T follicular helper cell (primary cell): ENCODE measurements around the gene BAZ1B.
"Not testable (repeated sequence)": the region's sequence is repeated elsewhere in the genome, so short reads cannot be mapped to it uniquely, and the experiment has no call there.

Source experiments
- DNase-seq: peaks from one replicate; pipeline ENCODE4 v3.0.0-alpha.2; 2020; ENCODE audit warnings: low read depth
- total RNA-seq, 2 experiments: gene quantifications; one replicate each; lab custom pipeline; 2026; lab: John Stamatoyannopoulos, UW

Gene BAZ1B, protein sequence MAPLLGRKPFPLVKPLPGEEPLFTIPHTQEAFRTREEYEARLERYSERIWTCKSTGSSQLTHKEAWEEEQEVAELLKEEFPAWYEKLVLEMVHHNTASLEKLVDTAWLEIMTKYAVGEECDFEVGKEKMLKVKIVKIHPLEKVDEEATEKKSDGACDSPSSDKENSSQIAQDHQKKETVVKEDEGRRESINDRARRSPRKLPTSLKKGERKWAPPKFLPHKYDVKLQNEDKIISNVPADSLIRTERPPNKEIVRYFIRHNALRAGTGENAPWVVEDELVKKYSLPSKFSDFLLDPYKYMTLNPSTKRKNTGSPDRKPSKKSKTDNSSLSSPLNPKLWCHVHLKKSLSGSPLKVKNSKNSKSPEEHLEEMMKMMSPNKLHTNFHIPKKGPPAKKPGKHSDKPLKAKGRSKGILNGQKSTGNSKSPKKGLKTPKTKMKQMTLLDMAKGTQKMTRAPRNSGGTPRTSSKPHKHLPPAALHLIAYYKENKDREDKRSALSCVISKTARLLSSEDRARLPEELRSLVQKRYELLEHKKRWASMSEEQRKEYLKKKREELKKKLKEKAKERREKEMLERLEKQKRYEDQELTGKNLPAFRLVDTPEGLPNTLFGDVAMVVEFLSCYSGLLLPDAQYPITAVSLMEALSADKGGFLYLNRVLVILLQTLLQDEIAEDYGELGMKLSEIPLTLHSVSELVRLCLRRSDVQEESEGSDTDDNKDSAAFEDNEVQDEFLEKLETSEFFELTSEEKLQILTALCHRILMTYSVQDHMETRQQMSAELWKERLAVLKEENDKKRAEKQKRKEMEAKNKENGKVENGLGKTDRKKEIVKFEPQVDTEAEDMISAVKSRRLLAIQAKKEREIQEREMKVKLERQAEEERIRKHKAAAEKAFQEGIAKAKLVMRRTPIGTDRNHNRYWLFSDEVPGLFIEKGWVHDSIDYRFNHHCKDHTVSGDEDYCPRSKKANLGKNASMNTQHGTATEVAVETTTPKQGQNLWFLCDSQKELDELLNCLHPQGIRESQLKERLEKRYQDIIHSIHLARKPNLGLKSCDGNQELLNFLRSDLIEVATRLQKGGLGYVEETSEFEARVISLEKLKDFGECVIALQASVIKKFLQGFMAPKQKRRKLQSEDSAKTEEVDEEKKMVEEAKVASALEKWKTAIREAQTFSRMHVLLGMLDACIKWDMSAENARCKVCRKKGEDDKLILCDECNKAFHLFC (N-terminal part only)
- 279 to 285 reads per million in 2 experiments for total RNA-seq

DNA sequence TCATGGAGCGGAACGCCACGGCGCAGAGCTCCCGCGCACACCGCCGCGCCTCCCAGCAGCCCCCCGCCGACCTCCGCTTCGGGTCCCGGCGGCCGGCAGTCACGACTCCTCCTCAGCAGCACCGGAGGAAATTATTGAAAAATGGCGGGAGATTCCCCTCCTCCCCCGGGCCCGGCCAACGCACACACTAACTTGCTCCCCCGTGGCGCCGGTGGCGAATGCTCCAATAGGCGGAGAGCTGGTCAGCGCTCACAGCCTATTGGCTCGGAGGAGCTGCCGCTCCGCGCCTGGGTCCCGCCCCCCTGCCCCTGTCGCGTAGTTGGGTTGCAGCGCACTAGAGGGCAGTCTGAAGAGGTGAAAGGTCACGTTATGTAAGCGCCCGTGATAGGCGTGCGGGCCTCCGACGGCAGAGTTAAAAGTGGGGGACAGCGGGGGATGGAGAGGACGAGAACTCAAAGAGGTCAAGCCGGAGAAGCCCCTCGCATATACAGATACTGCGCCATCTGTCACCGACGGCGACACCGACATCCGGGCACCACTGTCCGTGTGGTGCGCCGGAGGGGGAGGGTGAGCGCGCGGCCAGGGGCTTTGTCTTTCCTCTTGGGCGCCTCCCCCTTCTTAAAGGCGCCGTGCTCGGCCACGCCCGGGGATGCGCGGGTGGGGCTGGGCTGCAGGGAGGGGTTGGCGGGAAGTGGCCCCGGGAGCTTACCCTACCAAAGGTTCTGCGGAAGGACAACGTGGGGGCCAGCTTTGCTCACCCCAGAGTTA is at the start of gene BAZ1B:
Gene BAZ1B (minus strand): TSS at position 189 of the 768 bp plus-strand sequence. CDS start 360 bp downstream, outside the sequence.
- peak; percentile 94 for DNase-seq

DNA sequence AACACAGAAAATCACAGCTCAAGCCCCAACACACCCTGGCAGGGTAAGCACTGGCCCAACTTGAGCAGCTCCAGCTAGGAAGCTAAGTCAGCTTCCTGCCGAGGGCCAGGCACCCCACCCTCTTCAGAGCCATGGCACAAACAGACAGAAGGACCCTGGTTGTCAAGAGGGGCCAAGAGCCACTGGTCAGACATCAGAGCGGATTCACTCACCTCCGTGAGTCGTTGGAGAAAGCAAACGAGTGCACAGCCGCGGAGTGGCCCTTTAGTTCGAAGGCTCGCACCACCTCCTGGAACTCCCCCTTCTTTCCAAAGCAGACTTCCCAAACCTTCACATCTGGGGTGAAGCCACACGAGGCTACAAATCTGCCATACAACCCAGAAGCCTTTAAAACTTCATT is 48.9 kb upstream of the BAZ1B start:
- DNase-seq: no peak

DNA sequence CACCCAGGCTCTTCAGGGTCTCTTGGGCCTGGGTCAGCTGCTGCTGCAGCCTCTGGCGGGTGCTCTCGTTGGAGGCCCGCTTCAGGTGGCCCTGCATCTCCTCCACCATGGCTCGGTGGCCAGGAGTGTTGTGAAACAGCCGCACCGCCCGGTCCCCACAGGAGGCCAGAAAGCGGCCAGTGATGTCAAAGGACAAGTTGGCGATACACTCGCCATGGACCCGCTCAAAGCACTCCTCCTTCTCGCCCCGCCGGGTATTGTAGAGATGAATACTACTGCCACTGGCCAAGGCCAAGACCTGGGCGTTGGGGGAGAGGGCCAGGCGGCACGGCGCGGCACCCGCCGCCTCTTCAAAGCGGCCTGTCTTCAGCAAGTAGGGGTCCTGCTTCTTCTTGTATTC is 48.4 kb upstream of the BAZ1B start:
- no peak for DNase-seq

DNA sequence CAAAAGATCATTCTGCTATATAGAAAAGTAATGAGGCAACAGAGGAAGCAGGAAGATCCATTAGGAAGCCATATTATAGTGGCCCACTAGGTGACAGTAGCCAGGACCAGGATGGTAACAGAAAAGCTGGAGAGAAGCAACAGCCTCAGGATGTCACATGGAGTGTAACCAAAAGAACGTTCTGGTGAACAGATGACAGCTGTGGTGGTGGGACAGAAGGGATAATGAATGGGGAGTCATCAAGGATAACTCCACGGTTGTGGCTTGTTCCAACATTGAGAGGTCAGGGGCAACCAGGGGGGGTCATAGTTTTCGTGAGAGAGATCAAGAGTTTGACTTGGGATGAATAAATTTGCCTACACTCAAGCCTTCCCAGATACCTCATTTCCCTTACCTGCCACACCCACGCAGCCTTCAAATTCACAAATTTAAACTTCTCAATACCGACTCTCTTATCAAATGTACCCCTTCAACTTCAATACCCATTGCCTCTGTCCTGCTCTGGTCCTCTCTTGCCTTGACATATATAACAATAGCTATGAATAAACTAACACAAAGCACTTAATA is 47.0 kb upstream of the BAZ1B start:
- no peak for DNase-seq

DNA sequence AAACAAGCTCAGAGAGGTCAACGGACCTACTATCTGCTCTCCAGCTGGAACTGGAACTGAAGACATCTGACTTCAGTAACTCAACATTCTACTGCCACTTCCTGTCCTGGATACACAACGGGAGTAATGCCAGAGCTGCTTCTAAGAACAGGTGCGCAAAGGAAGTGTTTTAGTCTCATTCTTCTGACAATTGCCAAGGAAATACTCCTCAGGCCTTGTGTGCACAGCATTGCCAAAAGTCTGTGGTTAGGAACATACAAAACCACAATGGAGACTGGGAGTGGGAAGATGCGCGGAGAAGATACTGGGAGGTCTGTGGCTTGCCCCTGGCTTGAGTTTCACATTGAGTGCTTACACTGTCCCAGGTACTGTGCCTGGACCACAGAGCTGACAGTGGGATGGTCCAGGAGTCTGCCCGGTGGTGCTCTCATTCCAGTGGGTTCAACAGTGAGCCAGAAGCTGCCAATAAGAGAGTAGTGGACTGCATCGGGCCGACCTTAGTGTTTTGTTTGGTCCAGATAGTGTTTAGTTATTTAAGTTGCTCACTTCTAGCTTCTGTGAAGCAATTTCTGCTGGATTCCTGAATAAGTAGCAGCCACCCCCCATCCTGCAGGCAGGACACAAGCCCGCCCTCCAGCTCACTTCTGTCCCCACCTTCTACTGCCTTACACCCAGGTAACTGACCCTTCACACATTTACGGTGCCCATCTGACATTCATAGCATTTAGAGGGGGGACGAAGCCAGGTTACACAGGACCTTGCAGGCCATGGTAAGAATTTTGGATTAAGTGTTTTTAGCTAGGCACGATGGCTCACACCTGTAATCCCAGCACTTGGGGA is 46.0 kb upstream of the BAZ1B start:
- no peak for DNase-seq

DNA sequence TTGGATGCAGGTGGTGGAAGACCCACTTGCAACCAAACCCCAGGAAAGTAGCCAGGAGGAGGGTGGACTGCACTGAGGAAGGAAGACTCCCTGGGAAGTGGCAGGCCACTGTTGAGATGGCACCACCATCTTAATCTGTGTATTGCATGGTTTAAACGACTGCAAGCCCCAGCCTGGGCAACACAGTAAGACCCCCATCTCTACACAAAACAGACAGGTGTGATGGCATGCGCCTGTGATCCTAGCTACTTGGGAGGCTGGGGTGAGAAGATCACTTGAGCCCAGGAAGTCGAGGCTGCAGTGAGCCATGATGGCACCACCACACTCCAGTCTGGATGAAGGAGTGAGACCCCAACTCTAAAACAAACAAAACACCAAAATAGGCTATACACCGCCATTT is 45.0 kb upstream of the BAZ1B start:
- no peak for DNase-seq

DNA sequence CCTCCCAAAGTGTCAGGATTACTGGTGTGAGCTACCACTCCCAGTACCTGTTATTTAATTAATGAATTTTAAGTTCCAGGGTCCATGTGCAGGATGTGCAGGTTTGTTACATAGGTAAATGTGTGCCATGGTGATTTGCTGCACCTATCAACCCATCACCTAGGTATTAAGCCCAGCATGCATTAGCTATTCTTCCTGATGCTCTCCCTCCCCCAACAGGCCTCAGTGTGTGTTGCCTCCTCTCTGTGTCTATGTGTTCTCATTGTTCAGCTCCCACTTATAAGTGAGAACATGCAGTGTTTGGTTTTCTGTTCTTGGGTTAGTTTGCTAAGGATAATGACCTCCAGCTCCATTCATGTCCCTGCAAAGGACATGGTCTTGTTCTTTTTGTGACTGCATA is 44.3 kb upstream of the BAZ1B start:
- DNase-seq: not testable (repeated sequence)

DNA sequence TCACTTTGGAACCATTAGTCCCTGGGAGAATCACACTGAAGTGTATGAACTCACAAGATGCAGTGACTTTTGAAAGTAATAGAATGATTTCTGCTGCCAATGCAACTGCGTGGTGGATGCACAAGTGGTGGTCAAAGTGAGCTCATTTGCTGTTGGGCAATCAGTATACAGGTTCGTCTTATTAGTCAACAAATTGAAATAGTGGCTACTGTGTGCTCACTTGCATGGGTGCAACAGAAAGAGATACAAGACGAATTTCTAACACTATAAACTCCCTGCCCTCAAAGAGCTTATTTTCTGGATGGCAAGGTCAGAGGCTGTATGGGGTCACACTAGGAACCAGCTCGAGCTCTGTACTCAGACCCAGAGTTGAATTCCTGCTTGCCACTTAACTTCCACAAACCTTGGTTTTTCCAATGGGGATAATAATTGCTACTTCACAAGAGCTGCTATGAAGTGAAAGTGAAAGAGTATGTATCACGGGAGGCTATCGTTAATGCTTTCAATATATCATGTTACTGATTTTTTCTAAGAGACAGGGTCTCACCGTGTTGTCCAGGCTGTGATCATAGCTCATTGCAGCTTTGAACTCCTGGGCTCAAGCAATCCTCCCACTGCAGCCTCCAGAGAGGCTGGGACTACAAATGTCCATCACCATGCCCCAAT is 43.7 kb upstream of the BAZ1B start:
- DNase-seq: no peak

DNA sequence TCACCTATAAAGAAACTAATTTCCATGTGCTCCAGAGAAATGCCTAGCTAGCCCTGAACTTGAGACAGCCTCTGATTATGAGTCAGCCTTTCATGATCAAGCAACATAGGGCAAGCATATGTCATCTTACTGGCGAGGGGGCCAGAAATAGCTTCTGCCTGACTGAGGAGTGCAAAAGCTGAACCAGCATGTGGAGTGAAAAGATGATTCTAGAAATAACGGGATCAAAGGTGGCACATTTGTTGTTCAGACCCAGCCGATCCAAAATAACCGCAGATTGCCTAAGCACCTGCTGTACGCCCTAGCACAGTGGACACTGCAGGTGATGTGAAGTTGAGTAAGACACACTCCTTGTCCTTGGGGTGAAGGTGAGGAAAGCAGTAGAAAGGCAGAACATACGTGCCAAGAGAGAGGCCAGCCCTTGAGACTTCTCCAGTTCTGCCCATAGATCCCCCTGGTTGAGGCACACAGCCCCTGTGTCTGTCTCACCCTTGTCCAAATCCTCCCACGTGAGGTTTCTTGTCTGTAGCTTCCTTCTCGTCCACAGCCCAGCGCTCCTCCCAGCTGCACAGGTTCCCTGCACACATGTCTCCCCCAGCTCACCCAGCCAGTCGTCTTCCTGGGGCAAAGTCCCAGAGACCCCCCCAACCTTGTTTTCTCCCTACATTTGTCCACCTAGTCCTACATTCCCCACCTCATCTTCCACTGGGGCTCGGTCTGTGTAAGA is 38.2 kb upstream of the BAZ1B start:
- DNase-seq: no peak

DNA sequence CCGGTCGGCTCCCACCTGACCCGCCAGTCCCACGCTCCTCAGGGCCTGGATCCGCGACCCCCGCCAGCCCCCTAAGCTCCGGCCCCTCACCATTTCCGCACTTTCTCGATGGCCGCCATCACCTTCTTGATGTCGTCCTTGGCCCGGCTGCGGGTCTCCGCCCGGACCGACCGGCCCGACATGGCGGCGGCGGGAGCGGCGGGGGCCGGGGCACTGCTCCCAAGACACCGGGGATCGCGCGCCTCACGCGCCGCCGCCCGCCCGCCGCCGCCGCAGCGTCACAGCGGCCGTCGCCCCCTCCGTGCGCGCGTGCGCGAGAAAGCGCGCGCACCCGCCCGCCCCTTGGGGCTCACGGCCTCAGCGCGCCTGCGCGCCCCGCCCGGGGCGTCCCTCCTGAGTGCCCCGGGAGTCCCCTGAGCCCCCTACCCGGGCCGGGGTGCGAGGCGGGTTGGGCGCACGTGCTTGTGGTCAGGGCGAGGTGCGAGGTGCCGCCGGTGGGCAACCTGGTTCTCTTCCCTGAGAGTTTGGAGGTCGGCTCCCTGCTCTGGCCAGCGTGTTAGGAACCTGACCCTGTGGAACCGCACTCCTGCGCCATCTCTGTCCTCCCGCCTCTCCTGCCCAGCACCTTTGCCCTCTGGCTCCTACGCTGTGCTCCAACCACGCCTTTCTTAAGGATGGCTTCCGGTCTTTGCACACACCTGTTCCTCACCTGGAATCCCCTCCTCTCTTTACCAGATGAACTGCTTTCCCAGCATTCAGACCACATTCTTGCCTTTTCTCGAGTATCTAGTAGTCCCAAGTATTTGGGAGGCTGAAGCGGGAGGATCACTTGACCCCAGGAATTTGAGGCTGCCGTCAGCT is 35.5 kb upstream of the BAZ1B start, which contains the start of gene BCL7B:
Gene BCL7B (minus strand): TSS at position 294 of the 861 bp plus-strand sequence. CDS start 112 bp downstream, at position 182.
- peak; percentile 64 for DNase-seq

DNA sequence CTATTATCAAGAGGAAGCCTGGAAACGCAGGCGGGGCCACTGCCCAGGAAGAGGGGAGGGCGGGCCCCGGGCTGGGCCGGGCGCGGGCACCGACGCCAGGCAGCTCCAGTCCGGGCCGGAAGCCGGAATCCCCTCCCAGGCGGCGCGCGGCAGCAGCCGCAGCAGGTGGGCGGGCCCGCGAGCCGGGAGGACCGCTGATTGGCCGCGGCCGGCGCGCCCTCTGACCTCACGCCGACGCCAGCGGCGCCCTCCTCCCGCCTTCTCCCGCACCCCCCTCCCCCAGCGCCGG is 35.0 kb upstream of the BAZ1B start:
- peak; percentile 86 for DNase-seq

DNA sequence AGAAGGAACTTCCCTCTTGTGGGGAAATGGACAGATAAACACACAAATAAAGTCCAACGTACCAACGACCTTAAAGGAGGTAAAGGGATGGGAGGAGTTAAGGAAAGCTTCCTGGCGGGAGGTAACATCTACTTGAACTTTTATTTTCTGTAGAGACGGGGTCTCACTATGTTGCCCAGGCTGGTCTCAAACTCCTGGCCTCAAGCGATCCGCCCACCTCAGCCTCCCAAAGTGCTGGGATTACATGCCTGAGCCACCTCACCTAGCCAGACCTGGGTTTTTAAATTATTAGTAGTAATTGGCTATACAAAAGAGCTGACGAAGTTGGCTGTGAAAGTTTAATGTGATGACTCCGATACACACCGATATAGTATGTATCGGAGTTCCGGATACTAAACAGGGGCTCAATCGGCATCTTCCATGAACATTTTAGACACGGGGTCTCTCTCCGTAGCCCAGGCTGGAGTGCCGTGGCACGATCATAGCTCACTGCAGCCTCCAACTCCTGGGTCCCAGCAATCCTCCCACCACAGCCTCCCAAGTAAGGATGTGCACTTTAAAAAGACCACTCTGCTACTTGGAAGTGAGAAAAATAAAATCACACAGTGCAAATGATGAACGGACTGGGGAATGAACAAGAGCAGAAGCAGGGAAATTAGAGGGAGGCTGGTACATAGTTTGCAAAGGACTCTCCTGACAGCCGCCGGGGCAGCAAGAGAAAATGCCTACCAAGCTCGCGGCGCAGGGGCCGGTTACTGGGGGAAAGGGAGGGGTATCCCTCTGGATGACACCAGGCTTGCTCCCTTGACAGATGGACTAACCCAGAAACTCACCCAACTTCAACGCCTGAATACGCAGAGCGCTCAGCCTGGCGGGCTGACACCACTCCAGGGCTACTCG is 34.4 kb upstream of the BAZ1B start:
- DNase-seq: no peak

DNA sequence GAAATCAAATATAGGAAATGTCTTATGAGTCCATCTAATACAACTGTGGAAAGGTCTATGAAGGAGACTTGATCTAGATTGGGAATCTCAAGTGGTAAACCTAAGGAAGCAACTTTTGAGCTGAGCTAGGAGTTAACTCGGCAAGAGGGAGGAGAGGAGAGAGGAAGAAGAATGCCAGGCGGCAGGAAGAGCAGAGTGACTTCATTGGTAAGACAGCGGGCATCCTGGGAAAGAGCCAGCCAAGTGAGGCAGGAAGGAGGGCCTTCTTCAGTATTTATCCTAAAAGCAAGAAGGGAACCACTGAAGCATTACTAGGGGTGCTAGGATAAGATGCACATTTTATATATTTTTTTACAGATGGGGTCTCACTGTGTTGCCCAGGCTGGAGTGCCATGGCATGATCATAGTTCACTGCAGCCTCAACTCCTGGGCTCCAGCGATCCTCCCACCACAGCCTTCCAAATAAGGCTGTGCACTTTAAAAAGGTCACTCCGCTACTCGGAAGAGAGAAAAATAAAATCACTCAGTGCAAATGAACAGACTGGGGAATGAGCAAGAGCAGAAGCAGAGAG is 33.4 kb upstream of the BAZ1B start:
- no peak for DNase-seq

DNA sequence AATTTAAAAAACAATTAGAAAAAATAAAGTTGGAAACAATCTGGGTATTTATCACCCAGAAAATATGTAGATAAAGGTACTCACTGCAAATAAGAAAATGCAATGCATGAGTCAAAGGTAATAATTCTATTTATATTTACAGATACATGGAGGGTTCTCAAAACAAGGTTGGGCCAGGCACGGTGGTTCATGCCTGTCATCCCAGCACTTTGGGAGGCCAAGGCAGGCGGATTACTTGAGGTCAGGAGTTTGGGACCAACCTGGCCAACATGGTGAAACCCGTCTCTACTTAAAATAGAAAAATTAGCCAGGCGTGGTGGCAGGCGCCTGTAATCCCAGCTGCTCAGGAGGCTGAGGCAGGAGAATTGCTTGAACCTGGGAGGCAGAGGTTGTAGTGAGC is 28.0 kb upstream of the BAZ1B start:
- DNase-seq: not testable (repeated sequence)

DNA sequence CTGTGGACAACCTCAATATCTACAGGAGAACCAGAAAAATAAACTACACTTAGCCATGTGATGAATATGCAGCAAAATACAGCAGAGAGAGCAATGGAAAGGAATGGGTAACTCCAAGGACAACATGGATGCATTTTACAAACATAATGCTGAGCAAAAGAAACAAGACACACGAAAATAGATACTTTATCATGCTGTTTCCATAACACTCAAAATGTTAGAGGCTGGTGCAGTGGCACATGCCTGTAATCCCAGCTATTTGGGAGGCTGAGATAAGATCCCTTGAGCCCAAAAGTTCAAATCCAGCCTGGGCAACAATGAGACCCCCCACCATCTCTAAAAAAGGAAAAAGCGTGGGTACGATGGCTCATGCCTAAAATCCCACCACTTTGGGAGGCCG is 27.1 kb upstream of the BAZ1B start:
- no peak for DNase-seq

DNA sequence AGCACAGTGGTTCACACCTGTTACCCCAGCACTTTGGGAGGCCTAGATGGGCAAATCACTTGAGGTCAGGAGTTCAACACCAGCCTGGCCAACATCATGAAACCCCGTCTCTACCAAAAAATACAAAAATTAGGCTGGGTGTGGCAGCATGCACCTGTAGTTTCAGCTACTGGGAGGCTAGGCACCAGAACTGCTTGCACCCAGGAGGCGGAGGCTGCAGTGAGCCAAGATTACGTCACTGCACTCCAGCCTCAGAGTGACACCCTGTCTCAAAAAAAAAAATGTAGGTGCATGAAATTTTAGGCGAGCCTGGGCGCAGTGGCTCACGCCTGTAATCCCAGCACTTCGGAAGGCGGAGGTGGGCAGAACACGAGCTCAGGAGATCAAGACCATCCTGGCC is 25.7 kb upstream of the BAZ1B start:
- no peak for DNase-seq

DNA sequence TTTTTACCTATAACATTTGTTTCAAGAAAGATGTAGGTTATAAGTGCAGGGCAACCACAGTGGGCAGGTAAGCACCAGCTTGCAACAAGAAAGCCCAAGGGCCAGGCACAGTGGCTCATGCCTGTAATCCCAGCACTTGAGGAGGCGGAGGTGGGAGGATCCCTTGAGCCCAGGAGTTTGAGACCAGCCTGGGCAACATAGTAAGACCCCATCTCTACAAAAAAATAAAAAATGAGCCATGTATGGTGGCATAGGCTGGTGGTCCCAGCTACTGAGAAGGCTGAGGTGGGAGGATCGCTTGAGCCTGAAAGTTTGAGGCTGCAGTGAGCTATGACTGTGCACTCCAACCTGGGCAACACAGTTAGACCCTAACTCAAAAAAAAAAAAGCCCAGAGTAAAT is 22.6 kb upstream of the BAZ1B start:
- no peak for DNase-seq
